GM10266 (cell line): ENCODE results near the gene OCIAD1.

ENCODE experiments used
- DNase-seq: peaks from one replicate; pipeline ENCODE4 v3.0.0; 2012; ENCODE audit errors: extremely low spot score
- CTCF ChIP-seq: IDR thresholded peaks from 2 replicates; pipeline ENCODE4 v1.5.1; 2012; ENCODE audit warnings: mild to moderate bottlenecking, low read depth; ENCODE audit not compliant: control insufficient read depth, insufficient read depth; ENCODE audit errors: missing control alignments

OCIAD1 gene

DNA sequence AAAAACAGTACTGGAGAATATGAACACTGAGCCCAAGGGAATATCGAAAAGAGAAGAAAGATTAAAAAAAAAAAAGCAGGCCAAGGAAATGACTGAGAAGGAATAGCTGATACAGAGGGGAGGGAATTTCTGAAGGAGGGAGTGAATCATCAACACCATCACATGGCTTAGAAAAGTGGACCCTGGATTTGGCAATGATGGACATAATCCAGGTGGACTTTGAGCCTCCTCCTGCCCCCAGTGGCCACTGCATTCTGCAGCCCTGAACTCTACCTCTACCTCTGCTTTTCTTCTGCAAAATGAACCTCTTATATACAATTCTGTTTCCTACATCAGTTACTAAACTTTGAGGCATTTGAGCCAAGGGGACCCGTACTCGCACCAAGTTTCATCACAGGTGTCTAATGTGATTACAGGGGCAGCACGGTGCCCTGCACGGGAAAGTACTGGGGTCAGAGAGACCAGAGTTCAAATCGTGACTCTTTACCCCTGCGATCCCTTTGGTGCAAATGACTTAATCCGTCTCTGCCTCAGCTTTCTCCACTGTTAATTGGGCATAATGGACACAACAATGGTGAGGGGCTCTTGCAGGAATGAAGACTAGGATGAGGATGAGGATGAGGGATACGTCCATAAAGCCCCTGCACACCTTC, 74.6 kb downstream of the OCIAD1 start:
- DNase-seq, result no peak
- no peak for TF ChIP-seq CTCF

- DNase-seq, result peak; percentile 83
Observed at GRCh38 chr4:48906206-48907173, 75.6 kb downstream of the OCIAD1 start, which contains the start of gene OCIAD2. Gene OCIAD2 (minus strand): TSS chr4:48906774. CDS start chr4:48904549, 2,225 bp downstream.

GRCh38 chr4:48907706-48908477, 77.0 kb downstream of the OCIAD1 start:
- no peak for TF ChIP-seq CTCF
- no peak for DNase-seq

More at GRCh38 chr4:48906206-48907173, 75.6 kb downstream of the OCIAD1 start, which contains the start of gene OCIAD2:
- TF ChIP-seq CTCF, result peak; percentile 44

- no peak for TF ChIP-seq CTCF
- no peak for DNase-seq
Observed at GRCh38 chr4:48908687-48909086, 77.8 kb downstream of the OCIAD1 start.

DNA sequence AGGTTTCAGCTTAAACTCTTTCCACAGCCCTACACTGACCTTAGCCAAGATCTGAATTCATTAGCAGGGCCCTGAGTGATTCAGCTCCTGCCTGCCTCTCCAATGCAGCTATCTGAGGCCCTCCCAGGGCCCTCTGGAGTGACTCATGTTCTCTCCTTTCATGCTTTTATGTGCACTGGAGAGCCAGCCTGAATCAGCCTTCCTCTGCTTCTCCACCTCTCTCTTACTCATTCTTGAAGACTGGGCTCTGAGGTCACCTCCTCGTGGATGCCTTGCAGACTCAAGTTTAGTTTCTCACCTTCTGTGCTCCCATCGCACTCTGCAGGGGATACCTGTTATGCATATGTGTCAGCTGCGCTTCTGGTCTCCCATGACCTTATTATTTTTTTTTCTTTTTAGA, 78.8 kb downstream of the OCIAD1 start:
- TF ChIP-seq CTCF, result no peak
- no peak for DNase-seq

GRCh38 chr4:48910511-48910910, 79.6 kb downstream of the OCIAD1 start:
- no peak for TF ChIP-seq CTCF
- no peak for DNase-seq
